EH (cell line): ENCODE results near the gene CELF2.
"Not testable (repeated sequence)": the region's sequence is repeated elsewhere in the genome, so short reads cannot be mapped to it uniquely, and the experiment has no call there.

Source experiments
- DNase-seq: peaks from one replicate; pipeline ENCODE4 v3.0.0-alpha.2; 2015; ENCODE audit warnings: low read depth

CELF2 gene

GRCh38 chr10:11328264-11329061 lies 310.8 kb downstream of the CELF2 start:
- DNase-seq, result peak; percentile 13

DNA sequence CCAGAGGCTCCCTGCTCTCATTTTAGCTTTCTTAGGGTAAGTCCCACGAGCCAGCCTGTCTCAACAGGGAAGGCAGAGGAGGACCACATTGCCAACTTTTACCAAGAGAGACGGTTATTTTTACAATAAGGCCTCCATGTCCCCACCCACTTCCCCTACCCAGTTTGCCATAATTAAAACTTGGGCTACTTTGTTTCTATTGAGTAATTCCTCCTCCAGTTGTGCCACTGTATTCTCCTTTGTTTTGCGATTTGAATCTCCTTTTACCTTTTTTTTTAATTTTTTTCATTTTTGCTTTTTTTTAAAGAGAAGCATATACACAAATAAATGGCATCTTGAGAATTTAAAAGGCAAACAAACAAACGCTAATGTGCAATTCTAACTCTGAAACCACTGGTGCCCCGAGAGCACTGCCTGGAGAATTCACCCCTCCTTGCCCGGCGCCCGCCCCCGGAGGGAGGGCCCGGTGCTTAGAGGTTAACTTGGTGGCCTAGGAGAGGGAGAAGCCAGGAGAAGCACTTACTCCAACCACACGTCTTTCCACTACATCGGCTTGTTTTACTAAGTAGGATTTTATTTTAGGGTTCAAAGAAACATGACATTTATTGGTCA lies 311.5 kb downstream of the CELF2 start:
- no peak for DNase-seq

DNA sequence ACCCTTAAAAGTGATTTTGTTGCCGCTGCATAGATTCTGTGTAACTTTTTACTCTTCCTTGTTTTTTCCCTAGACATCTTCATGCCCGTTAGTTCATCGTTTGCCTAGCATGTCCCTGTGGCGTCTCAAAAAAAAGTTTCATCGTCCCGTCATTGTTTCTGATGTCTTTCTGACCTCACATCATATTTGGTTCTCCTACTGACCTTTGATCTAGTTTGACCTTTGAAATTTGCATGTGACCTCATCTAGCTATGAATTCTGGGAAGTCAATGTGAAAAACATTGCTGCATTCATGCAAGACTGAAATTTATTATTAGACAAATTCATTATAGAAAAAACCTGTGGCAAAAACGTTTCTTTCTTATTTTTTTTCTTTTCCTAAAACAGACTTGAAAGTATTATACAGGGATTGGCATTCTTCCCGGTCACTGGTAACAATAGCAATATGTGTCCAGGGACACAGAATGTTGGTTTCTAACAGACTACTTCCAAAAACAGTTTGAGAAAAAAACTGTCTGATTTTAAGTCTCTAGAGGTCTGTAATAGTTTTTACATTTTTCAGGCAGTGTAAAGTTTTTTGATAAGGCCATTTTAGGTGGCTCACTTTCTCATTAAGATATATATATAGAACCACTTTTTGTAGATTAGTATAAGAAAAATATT lies 312.8 kb downstream of the CELF2 start:
- peak; percentile 66 for DNase-seq

GRCh38 chr10:11331046-11331577 lies 313.4 kb downstream of the CELF2 start:
- no peak for DNase-seq

- peak; percentile 60 for DNase-seq
These were observed 314.1 kb downstream of the CELF2 start for GRCh38 chr10:11331726-11332125.

- no peak for DNase-seq
These were observed 315.2 kb downstream of the CELF2 start for GRCh38 chr10:11332846-11333245.

GRCh38 chr10:11334436-11334835 lies 316.8 kb downstream of the CELF2 start:
- no peak for DNase-seq

DNA sequence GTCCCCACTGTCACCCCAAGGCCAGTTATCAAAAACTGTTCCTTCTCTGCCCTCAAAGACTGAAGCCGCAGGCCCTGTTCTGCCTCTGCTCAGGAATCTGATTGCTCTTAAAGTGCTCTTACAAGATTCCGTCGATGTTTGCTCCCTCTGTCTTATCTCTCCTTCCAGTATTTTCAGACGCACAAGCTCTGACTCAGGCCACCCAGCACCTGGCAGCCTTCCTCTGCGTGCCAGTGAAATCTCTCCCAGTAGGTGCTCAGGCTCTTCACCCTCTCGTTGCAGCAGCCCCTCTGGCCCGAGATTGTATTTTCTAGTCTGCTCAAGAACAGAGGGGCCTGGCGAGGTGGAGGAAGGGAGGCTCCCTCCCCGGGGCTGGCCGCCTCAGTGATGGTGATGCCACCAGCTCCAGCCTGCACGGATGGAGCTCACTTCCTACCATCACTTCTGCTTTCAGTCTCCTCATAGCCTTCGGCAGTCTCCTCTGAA lies 317.5 kb downstream of the CELF2 start:
- DNase-seq, result peak; percentile 47

DNA sequence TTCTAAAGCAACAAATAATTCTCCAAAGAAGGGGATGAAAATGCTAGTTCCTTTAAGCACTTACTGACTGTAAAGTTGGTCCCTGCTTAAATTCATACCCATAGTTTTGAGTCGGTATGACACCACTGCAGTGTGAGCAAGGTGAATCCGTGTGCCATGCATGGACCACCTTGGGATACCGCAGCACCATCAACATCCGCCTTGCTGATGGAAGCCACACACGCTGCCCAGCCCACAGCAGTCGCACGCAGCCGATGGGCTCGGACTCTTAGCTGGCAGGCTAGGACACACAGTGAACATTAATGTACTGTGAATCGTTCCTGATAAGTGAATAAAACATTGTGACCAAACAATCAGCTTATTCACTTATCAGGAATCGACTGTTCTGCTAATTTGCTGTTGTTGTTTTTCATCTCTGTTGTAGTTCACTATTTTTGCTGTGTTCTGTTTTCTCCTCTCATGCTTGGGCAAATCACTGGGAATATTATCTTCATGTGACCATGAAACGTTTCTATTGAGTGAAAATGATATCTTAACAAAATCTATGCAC lies 318.3 kb downstream of the CELF2 start:
- DNase-seq, result no peak

DNA sequence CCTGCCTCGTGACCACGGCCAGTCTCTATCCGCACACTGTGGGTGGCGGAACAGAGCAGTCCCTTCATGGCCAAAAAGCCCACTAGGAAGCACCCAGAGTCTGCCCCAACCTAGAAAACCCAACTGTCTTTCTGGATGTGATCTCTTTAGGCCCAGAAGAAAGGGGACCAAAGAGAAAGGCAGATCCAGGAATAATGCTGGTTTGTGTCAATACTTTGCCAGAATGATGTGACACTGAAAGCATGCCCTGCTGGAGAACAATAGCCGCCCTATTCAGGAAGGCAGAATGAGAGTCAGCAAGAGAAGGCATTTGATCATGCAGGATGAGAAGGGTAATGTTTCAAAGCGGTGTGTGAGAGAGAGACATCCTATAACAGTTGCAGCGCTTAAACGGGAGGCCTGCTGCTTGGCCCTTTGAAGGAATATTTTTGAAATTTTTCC lies 319.1 kb downstream of the CELF2 start:
- no peak for DNase-seq

DNA sequence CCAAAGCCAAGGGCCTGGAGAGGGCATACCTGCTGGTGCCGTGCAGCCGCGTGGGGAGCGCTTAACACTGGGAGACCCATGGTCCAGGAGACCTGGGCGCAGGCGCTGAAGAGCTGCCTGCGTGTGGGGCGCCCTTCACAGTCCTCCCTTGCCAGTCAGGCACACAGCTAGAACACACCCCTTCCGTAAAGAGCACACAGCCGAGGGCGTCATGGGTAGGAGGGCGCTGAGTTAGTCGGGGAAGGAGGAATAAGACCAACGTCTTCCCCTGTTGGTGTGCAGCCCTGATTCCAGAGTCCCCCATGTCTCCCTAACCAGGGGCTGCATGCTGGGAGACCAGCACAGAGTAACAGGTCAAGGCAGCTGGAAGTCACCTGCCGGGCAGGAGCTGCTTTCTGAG lies 319.8 kb downstream of the CELF2 start:
- no peak for DNase-seq

DNA sequence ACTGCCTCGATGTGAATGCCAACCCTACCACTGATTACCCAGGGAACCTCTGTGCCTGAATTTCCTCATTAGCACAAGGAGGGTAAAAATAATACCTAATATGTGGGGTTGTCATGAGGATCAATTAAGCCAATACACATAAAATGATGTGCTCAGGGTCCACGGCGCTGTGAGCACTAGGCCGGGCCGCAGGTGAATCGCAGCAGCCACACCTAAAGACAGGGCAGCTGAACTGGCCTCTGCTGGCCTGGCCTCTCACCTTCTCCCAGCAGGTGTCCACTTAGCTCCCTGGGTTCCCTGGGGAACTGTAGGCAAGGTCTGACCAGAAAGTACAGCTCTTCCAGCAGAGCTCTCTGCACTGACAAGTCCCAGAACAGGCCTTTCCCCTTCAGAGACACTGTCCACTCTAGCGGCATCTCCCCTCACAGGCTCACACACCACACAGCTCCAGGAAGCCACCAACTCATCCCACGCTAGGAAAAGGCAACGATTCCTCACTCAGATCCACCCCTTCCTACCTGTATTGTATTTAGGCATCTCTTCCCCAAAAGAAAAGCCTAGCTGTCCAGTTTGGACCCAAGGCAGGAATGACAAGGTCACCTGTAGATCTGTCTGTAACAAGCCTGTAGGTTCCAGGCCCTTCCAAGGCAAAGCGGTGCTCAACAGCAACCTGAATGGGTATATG lies 320.6 kb downstream of the CELF2 start:
- no peak for DNase-seq

DNA sequence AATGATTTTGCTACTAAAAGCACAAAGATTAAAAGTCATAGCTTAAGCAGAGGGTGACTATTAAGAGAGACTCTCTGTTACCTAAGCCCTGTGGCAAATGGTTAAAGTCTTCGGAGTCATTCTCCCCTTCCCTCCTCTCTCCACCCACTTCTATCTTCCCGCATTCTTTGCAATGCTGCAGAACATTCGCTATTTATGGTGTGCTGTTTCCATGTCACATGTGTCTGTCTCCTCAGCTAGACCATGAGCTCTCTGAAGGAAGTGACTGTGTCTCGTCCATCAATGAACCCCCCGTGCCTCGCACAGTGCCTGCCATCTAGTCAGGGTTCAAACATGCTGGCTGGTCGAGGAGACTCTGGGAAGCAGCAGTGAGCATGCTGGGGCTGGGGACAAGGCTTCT lies 321.3 kb downstream of the CELF2 start:
- no peak for DNase-seq

DNA sequence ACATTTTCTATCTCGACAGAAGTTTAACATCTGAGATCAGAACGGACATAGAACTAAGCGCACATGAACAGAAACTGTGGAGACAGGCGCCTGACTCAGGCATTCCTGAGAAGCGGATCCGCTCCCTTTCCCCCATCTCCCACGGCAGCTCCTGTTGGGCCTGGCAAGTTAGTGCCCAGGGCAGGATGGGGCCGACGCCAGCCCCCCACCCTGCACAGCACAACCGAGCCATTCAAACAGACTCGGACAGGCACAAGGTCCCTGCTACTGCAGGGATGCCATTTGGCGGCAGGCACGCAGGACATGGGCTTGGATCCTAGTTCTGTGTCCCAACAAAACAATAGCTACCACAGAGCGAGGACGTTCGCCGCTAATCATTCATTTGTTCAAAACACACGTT lies 322.0 kb downstream of the CELF2 start:
- DNase-seq, result no peak

DNA sequence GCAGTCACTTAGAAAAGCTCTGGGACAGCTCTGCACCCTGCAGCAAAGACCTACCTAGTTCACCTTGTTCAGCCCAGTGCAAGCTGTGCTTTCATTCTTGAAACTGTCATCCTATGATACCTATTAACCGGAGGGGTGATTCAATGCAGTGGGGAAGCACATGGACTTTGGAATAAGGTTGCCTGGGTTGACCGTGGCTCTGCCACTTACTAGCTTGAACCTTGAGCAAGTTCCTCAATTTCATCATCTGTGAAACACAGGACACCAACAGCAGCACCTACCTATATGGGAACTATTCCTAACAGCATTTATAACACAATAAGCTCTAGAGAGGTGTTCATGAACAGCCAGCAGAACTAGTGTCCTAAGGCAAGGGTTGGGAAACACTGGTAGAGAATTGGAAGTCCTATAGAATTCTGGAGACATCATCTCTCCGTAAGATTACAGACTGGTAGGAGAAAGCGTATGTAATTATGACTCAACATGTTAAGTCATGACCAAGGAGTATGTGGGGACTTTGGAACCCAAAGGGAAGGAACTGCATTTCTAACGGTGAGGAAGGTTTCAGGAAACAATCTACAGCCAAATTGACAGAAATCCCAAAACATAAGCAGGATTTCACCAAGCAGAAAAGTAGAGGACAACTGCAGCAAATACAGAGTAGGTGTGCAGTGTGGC lies 323.8 kb downstream of the CELF2 start:
- DNase-seq, result no peak

GRCh38 chr10:11344081-11344480 lies 326.4 kb downstream of the CELF2 start:
- no peak for DNase-seq

DNA sequence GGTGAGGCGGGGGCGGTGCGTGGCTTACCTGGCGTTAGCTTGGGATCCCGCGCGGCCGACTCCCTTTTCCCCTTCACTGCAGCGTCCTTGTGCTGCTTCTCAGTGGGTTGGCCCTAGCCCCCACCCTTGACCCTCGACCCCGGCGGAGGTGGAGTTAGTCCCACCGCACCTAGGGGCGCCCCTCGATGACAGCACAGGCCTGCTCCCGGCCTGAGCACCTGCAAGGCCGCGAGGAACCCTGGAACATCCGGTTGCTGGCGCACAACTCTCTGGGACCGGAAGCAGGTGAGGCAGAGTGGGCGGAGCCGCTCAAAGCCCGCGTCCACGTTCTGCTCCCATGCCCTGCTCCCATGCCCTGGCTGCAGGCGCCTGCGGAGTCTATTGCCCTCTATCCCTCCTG lies 326.9 kb downstream of the CELF2 start:
- no peak for DNase-seq

DNA sequence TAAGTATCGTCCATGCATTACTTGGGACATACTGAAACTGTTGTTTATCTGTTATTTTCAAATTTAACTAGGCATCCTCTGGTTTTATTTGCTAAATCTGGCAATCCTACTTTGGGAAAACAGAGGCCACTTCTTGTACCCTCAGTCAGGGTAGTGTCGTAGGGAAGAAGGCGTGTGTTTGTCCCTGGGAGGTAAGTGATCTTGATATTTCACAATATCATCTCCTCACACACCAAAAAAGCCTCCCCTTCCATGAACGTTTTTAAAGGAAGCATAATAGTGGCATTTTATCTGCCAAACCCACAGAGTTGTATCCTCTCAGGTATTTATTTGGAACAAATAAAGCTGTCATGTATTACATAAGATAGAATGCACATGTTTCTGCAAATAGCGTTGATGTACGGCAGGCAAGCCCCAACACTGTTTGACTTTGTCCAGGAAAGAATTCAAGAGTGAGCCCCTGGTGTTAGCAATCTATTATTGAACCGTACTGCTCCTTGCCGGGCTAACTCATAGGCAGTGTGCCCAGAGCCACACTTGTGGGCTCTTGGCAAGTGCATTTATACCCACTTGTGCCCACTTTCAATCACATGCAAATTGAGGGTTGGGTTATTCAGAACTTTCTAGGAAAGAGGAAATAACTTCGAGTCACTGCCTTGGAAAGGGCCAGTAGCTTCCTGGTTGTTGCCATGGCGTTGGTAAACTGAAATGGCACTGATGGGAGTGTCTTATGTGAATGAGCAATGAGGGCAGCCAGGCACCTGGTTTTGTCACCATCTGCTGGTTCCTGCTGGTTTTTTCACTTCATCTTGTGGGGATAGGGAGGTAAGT lies 327.8 kb downstream of the CELF2 start:
- peak; percentile 16 for DNase-seq

- DNase-seq, result not testable (repeated sequence)
These were observed 329.9 kb downstream of the CELF2 start for GRCh38 chr10:11347580-11347979.

- no peak for DNase-seq
These were observed 334.1 kb downstream of the CELF2 start for GRCh38 chr10:11351801-11352200.
